Measurements from ENCODE around the gene EML4. TPM values are rescaled to one million over a fixed set of nuclear protein-coding genes. Genes with fewer than 3 reads are reported as not detected.

Gene EML4
- total and polyA plus RNA-seq, 10 of the 15 experiments (the other 5 are each of a cell fraction or from before 2014, with no cell fraction given), result 23.1 to 91.3 (median 77.4) TPM

DNA sequence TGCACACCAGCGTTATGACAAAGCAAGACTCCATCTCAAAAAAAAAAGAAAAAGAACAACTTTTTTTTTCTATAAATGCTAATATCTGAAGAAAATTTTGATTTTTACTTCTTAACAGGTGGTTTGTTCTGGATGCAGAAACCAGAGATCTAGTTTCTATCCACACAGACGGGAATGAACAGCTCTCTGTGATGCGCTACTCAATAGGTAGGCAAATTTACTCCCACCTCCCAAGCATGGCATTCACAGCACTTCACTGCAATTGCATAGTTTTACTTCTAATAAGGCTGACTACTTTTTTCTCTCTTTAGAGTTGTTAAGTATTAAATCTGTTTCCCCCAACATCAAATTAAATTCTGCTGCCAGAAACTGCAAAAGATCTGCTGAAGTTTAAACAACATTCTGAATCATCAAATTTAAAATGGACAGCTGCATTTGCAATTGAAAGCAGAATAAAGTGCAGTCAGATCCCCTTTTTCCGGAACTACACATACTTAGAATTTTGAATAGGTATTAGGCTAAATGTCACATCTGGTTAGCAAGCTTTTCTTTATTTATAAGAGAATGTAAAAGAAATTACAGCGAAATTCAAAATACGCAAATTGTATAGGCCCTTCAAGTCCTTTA is 146.8 kb downstream of the EML4 start (continued):
- TF ChIP-seq, protein P1, sequence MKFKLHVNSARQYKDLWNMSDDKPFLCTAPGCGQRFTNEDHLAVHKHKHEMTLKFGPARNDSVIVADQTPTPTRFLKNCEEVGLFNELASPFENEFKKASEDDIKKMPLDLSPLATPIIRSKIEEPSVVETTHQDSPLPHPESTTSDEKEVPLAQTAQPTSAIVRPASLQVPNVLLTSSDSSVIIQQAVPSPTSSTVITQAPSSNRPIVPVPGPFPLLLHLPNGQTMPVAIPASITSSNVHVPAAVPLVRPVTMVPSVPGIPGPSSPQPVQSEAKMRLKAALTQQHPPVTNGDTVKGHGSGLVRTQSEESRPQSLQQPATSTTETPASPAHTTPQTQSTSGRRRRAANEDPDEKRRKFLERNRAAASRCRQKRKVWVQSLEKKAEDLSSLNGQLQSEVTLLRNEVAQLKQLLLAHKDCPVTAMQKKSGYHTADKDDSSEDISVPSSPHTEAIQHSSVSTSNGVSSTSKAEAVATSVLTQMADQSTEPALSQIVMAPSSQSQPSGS (IDR thresholded peaks at IDR 0.05; ENCODE audit: low read length), result no peak
- TF ChIP-seq, protein P2, sequence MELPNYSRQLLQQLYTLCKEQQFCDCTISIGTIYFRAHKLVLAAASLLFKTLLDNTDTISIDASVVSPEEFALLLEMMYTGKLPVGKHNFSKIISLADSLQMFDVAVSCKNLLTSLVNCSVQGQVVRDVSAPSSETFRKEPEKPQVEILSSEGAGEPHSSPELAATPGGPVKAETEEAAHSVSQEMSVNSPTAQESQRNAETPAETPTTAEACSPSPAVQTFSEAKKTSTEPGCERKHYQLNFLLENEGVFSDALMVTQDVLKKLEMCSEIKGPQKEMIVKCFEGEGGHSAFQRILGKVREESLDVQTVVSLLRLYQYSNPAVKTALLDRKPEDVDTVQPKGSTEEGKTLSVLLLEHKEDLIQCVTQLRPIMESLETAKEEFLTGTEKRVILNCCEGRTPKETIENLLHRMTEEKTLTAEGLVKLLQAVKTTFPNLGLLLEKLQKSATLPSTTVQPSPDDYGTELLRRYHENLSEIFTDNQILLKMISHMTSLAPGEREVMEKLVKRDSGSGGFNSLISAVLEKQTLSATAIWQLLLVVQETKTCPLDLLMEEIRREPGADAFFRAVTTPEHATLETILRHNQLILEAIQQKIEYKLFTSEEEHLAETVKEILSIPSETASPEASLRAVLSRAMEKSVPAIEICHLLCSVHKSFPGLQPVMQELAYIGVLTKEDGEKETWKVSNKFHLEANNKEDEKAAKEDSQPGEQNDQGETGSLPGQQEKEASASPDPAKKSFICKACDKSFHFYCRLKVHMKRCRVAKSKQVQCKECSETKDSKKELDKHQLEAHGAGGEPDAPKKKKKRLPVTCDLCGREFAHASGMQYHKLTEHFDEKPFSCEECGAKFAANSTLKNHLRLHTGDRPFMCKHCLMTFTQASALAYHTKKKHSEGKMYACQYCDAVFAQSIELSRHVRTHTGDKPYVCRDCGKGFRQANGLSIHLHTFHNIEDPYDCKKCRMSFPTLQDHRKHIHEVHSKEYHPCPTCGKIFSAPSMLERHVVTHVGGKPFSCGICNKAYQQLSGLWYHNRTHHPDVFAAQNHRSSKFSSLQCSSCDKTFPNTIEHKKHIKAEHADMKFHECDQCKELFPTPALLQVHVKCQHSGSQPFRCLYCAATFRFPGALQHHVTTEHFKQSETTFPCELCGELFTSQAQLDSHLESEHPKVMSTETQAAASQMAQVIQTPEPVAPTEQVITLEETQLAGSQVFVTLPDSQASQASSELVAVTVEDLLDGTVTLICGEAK (IDR thresholded peaks at IDR 0.05; ENCODE audit: borderline replicate concordance), result no peak
- no peak for TF ChIP-seq ZBED1 (IDR thresholded peaks at IDR 0.05; ENCODE audit: borderline replicate concordance)
- TF ChIP-seq, protein P3, sequence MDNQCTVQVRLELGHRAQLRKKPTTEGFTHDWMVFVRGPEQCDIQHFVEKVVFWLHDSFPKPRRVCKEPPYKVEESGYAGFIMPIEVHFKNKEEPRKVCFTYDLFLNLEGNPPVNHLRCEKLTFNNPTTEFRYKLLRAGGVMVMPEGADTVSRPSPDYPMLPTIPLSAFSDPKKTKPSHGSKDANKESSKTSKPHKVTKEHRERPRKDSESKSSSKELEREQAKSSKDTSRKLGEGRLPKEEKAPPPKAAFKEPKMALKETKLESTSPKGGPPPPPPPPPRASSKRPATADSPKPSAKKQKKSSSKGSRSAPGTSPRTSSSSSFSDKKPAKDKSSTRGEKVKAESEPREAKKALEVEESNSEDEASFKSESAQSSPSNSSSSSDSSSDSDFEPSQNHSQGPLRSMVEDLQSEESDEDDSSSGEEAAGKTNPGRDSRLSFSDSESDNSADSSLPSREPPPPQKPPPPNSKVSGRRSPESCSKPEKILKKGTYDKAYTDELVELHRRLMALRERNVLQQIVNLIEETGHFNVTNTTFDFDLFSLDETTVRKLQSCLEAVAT (IDR thresholded peaks at IDR 0.05), result no peak
